Right atrium auricular region (tissue), 2 donors: ENCODE measurements around the gene PLXNA3. TPM values are rescaled to one million over a fixed set of nuclear protein-coding genes. Genes with fewer than 3 reads are reported as not detected.

Experiments used
- DNase-seq: peaks from one replicate; pipeline ENCODE4 v3.0.0-alpha.2; 2019; ENCODE audit warnings: low spot score
- H3K27ac ChIP-seq, 2 donors: fragments of 200-600 bp; sonication (generic); 1 replicate in 1 of 2; 2 replicates in 1 of 2; pipeline ENCODE4 v1.5.1; 2016 to 2019
- H3K27me3 ChIP-seq, 2 donors: fragments of 200-600 bp; sonication (generic); one replicate each; pipeline versions ENCODE4 v1.5.1 to v1.6.0; 2017 to 2019
- H3K36me3 ChIP-seq: fragments of 200-600 bp; sonication (generic); one replicate; pipeline ENCODE4 v1.5.1; 2016
- H3K4me1 ChIP-seq, 2 donors: fragments of 200-600 bp; sonication (generic); one replicate each; pipeline versions ENCODE4 v1.5.1 to v1.6.0; 2017 to 2019
- H3K4me3 ChIP-seq, 2 donors: fragments of 200-600 bp; sonication (generic); 1 replicate in 1 of 2; 2 replicates in 1 of 2; pipeline ENCODE4 v1.5.1; 2017 to 2019; ENCODE audit warnings: mild to moderate bottlenecking in 1 of 2, moderate library complexity in 1 of 2
- H3K9me3 ChIP-seq, 2 donors: fragments of 200-600 bp; sonication (generic); one replicate each; pipeline ENCODE4 v1.5.1; 2019
- CTCF ChIP-seq, 2 donors: fragments of 200-600 bp; sonication (generic); IDR thresholded peaks; one replicate each; pipeline ENCODE4 v1.5.1; 2019; ENCODE audit warnings: antibody characterized with exemption in 2 of 2
- total RNA-seq, 2 donors: library from RNA; depleted of rRNA; stranded (reverse); fragments of >200 nt; gene quantifications; one replicate each; pipeline ENCODE4 v1.1.0, GENCODE V29; 2016

PLXNA3 gene
- total RNA-seq, 2 donors from 2014 or later = 5.9 to 7.1 TPM

GRCh38 chrX:154471839-154472684 lies 14.0 kb downstream of the PLXNA3 start:
- Histone ChIP-seq H3K27ac (no peak overlapping the region), H3K4me1 (no peaks in the 10 kb centered on the region), H3K4me3 (no peak overlapping the region), H3K36me3 (peaks cover 18% of the 10 kb centered on the region), H3K27me3 (no peaks in the 10 kb centered on the region), H3K9me3 (no peaks in the 10 kb centered on the region)
- DNase-seq = no peak
- no peak for TF ChIP-seq CTCF (IDR thresholded peaks at IDR 0.05)

GRCh38 chrX:154472685-154473632 lies 14.9 kb downstream of the PLXNA3 start:
- TF ChIP-seq CTCF (IDR thresholded peaks at IDR 0.05) = no peak
- H3K36me3 ChIP-seq = peaks cover 18% of the 10 kb centered on the region
- H3K4me3 ChIP-seq = no peak overlapping the region
- no peak overlapping the region for H3K27ac ChIP-seq
- no peaks in the 10 kb centered on the region for H3K9me3 ChIP-seq
- no peak for DNase-seq
- no peaks in the 10 kb centered on the region for H3K27me3 ChIP-seq
- peaks cover 0 to 2% of the 10 kb centered on the region in 2 donors for H3K4me1 ChIP-seq

GRCh38 chrX:154473683-154474082 lies 15.6 kb downstream of the PLXNA3 start:
- H3K27ac ChIP-seq = no peak overlapping the region

GRCh38 chrX:154476821-154477220 lies 18.7 kb downstream of the PLXNA3 start:
- H3K9me3 ChIP-seq = no peaks in the 10 kb centered on the region
- no peak overlapping the region for H3K4me3 ChIP-seq
- no peaks in the 10 kb centered on the region for H3K27me3 ChIP-seq
- no peak for TF ChIP-seq CTCF (IDR thresholded peaks at IDR 0.05)
- peaks cover 0 to 5% of the 10 kb centered on the region in 2 donors for H3K4me1 ChIP-seq
- no peaks in the 10 kb centered on the region for H3K36me3 ChIP-seq
- no peak for DNase-seq
- H3K27ac ChIP-seq = no peak overlapping the region

More at GRCh38 chrX:154473683-154474082, 15.6 kb downstream of the PLXNA3 start:
- Histone ChIP-seq H3K27me3 (no peaks in the 10 kb centered on the region), H3K4me1 (peaks cover 0 to 5% of the 10 kb centered on the region in 2 donors), H3K4me3 (no peak overlapping the region), H3K9me3 (no peaks in the 10 kb centered on the region), H3K36me3 (peaks cover 18% of the 10 kb centered on the region)
- DNase-seq = no peak
- no peak for TF ChIP-seq CTCF (IDR thresholded peaks at IDR 0.05)

- DNase-seq = no peak
- TF ChIP-seq CTCF (IDR thresholded peaks at IDR 0.05) = no peak
Observed at GRCh38 chrX:154477891-154478477, 19.9 kb downstream of the PLXNA3 start.

More at GRCh38 chrX:154477891-154478477, 19.9 kb downstream of the PLXNA3 start:
- H3K27ac ChIP-seq = peak overlapping the region; percentile 83
- H3K4me1 ChIP-seq = peaks cover 0 to 5% of the 10 kb centered on the region in 2 donors
- no peaks in the 10 kb centered on the region for H3K9me3 ChIP-seq
- H3K36me3 ChIP-seq = no peaks in the 10 kb centered on the region
- no peaks in the 10 kb centered on the region for H3K27me3 ChIP-seq
- peak overlapping the region; percentile 45 to 55 for H3K4me3 ChIP-seq
